ENCODE measurements around the gene ATCAY.
A peak's percentile ranks its signal among the peaks of the same experiment; 100 is the strongest.

Gene ATCAY, protein sequence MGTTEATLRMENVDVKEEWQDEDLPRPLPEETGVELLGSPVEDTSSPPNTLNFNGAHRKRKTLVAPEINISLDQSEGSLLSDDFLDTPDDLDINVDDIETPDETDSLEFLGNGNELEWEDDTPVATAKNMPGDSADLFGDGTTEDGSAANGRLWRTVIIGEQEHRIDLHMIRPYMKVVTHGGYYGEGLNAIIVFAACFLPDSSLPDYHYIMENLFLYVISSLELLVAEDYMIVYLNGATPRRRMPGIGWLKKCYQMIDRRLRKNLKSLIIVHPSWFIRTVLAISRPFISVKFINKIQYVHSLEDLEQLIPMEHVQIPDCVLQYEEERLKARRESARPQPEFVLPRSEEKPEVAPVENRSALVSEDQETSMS

DNA sequence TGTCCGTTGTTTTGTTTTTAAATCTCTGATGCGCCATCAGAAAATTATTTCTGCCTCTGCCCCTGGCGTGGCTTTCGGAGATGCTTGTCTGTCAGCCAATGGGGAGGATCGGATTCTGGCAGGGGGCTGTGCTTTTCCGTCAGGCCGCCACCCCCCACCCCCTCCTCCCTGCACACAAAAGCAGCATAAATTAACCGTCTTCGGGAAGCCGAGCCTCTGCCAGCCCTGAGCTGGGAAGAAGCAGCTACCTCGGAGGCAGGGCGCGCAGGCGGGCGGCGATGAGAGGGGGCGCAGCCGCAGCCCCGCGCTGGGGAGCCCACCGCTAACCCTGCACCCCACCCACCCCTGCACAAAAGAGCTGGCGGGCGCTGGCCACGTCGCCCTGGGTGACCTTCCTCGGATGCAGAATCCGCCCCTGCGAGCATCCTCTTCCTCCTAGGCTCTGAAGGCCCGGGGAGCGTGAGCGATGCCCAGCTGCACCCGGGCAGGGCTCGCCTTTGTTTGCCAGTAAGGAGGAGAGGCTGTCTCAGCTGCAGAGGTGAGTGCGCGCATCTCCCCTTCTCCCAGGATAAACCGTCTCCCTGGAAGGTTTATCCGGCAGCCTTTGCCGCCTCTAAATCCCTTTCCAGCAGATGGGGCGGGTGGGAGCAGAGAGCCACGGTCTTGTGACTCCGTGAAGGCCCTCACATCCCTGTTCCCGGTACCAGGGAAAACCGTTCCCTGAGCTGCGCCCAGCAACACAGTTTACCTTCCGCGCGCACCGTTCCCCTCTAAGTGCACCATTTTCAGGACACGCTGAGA, at the start of gene ATCAY:
TSS of gene ATCAY (plus strand) at position 215 of the 801 bp plus-strand sequence. CDS start 5,083 bp downstream, outside the sequence.
- no peak for DNase-seq

DNA sequence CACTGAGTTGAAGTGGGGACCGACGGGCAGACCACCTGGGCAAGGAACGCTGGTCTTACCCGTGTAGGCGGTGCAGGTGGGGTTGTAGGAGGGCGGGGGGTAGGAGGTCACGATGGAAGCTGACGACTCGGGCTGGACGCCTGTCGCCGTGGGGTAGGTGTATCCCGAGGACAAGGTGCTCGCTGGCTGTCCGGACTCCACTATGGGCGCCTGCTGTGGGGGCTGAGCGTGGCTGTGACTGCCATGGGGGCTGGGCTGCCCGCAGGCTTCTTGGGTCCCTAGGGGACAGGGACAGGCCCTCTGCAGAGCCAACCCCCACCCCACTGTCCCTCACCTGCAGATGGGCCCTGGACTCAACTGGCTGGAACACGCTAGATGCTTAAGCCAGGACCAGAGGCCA, 48.9 kb upstream of the ATCAY start:
- no peak for DNase-seq

DNA sequence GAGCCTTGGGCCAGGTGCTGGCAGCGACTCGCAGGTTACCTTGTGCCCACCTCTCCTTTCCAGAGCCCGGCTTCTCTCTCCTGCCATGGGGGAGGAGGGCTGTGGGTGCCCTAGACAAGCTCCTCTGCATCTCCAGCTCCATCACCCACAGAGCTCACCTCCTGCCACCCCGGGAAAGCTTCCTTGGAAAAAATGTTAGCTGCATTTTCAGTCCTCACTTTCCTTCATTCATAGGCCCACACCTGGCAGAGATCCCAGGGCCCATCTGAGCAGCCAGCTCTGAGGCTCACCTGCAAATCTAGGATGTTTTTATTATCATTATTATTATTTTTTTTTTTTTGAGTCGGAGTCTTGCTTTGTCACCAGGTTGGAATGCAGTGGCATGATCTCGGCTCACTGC, 48.5 kb upstream of the ATCAY start:
- no peak for DNase-seq

DNA sequence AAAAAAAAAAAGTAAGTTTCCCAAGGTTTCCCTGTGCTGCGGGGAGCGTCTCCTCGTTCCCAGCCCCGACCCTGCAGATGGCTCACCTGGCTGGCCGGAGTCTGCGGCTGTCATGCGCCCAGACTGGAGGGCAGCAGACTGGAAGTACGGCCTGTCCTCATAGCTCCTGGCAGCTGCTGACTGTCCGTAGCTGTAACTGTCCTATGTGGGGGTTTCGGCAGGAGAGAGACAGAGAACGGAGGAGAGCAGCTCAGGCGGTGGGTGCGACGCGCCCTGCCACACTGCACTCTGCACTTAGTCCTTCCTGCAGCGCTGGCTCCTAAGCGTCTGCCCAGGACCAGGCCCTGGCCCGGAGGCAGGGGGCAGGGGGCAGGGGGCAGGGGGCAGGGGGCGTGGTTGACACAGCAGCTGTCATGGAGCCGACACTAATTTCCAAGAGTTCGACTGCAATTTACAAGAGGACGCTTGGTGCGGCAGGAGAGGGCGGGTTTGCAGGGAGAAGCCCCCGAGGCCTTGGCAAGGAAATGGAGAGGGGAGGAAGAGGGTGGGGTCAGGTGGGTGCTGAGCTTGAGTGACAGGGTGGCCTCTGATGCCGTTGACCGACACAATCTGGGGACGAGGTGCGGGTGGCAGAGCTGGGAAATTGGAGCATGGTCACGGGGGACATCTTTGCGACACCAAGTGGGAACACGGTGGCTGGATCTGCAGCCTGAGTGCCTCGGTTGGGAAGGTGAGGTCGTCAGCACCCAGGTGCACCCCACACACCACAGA, 46.7 kb upstream of the ATCAY start:
- DNase-seq = no peak

DNA sequence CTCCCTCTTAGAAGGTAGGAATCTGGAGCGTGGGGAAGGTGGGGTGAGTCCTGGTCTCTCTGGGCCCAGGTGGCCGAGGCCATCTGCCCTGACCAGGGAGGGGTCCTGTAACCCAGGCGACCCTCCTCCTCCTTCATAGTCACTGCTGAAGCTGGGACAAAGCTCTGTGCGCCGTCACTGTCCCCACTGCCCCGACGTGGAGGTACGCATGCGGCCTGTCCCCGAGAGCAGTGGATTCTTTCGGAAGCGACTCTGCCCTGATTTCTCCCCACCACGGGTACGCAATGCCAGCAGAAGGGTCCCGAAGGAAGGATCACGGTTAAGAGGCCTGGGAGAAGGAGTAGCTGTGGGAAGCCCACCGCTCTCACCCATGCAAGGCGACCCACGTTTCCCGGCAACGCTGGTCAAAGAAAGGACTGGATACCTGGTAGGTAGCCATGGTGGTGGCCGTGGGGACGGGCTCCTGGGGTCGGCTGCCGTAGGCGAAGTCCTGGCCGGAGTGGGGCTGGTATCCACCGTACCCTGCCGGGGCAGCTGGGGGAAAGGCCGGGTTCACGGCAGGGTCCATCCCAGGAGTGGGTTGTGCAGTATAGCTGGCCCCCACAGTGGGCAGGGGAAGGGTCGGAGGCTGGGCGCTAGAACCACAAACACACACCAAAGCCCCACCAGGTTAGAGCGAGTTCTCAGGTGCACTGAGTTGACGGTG, 46.0 kb upstream of the ATCAY start:
- no peak for DNase-seq

DNA sequence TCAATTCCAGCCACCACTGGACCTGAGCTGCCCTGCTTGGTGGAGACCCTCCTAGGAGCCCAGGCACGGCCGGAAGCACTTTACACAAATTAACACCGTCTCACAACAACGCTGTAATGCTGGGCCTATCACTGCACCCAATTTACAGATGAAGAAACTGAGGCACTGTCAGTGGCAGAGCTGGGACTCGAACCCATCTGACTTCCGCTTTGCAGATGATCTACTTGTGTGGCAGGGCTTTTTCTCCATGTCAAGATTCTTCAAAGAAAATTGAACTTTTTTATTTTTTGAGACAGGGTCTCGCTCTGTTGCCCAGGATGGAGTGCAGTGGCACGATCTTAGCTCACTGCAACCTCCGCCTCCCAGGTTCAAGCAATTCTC, 45.4 kb upstream of the ATCAY start:
- DNase-seq = no peak

DNA sequence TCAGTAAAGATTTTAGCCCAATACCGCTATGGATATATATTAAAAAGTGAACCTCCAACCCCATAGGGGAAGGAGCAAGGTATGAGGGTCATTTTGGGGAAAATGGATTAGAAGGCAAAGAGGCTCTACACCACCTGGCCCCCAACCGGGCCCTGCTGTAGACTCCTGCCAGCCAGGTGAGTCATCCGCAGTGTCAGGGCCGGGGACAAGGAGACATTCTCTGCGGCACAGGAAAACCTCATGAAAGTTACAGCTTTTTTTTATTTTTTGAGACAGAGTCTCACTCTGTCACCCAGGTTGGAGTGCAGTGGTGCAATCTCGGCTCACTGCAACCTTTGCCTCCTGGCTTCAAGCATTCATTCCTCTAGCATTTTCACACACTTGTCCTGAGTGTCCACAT, 43.6 kb upstream of the ATCAY start:
- no peak for DNase-seq

DNA sequence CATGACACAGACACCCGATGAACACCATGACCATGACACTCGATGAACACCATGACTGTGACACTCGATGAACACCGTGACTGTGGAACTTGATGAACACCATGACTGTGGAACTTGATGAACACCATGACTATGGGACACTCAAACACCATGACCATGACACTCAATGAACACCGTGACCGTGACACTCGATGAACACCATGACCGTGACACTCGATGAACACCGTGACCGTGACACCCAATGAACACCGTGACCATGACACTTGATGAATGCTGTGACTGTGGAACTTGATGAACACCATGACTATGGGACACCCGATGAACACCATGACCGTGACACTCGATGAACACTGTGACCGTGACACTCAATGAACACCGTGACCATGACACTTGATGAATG, 43.2 kb upstream of the ATCAY start:
- DNase-seq = no peak

DNA sequence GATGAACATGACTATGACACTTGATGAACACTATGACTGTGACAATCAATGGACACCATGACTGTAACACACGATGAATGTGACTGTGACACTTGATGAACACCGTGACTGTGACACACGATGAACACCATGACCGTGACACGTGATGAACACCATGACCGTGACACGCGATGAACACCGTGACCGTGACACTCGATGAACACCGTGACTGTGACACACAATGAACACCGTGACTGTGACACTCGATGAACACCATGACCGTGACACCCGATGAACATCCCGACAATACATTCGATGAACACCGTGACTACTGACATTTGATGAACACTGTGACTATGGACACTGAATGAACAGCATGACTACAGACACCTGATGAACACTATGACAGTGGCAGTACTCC, 42.6 kb upstream of the ATCAY start:
- DNase-seq = no peak

DNA sequence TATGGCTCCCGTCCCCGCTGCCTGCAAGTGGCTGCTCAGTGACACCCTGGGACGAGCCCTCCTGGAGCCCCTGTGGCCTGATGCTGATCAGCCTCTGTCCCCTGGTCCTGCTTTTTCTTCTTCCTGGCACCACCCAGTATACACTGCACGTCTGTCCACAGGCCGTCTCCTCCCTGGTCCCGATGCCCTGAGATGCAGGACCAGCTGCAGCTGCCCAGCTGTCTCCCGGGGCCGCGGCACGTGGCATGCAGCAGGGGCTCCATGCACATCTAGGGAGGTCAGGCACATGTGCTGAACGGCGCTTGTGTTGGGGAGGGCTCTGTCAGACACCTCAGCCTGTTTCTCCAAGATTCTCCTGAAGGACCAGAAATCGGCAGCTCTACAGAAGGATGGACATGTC, 41.8 kb upstream of the ATCAY start:
- DNase-seq = no peak

DNA sequence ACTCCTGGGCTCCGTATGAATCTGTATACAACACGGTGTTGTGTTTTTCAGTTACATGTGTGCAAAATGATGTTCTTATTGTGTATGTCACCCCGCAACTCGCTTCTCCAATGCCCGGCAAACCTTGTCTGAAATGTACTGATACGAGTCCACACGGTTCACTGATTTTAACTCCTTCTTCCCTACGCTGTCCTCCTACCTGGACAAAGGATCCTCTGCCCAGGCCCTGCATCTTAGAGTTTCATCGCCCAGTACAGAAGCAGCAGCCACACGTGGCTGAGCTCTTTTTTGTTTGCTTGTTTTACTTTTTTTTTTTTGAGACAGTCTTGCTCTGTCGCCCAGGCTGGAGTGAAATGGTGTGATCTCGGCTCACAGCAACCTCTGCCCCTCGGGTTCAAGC, 40.5 kb upstream of the ATCAY start:
- DNase-seq = no peak

DNA sequence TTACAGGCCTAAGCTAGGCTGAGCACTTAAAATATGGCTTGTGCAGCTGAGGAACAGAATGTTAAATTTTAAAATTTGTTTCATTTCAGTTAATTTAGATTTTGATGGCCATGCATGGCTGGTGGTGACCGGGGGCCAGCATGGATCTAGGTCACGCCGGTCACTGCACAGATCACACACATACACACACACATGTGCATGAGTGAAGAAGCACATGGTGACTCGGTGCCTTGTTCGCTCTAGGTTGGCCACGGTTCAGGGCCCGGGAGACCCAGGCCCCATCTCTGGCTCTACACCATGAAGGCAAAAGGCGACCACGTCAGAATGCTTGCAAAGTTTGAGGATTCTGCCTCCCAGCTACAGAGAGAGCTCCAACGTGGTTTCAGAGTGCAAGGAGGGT, 39.7 kb upstream of the ATCAY start:
- no peak for DNase-seq

DNA sequence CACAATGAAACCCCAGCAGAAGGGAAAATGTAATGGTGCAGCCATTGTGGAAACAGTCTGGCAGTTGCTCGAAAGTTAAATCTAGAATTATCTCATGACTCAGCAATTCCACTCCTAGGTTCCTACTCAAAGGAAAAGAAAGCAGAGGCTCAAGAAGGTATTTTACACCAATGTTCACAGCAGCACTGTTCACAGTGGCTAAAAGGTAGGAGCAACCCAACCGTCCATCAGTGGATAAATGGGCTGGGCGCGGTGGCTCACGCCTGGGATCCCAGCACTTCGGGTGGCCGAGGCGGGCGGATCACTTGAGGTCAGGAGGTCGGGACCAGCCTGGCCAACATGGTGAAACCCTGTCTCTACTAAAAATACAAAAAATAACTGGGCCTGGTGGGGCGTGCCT, 37.5 kb upstream of the ATCAY start:
- DNase-seq = no peak

DNA sequence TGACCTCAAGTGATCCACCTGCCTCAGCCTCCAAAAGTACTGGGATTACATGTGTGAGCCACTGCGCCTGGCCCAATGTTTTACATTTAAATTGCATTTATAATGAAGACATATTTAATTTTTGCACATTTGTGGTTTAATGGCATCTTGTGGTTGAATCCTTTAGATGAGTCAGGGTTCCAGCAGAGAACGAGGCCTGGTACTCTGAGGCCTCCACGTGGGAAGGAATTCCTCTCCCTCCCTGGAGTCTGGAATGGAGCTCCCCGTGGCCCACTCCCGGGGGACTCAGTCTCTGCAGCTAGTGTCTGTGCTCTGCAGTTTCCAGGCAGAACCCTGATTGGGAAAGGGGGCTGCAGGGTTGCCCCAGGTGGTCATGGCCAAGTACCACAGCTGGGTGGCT, 35.9 kb upstream of the ATCAY start:
- no peak for DNase-seq

DNA sequence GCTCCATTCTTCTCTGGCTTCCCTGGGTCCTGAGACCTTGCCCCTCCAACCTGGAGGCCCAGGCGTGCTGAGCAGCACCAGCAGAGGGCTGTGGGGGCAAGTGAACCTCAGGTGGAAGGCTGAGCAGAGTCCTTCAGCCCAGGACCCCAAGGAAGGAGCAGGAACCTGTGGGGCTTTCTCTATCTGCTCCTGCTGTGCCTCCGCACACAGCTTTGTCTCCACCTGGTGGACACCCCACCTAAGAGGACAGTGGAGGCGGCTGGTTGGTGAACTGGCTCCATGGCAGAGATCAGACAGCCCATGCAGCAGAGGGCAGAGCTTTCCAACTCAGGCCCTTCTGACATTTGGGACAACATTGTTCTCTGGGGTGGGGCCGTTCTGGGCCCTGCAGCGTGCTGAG, 31.4 kb upstream of the ATCAY start:
- DNase-seq = peak; percentile 50

DNA sequence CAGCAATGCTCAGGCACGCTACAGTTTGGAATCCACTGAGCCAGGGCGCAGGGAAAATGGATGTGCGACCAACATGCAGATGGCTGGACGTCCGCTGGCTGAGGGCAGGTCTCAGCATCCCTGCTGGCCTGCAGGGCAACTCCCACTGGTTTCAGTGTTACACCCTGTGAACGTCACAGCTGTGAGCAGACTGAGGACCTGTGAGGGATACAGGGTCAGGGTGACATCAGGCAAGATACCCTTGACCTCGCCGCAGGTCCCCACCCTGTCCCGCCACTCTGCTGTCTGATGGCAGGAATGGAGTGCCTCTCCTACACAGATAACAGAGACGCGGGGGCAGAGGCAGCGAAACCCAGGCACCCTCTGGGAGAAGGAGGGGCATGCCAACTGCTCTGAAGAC, 30.7 kb upstream of the ATCAY start:
- no peak for DNase-seq

DNA sequence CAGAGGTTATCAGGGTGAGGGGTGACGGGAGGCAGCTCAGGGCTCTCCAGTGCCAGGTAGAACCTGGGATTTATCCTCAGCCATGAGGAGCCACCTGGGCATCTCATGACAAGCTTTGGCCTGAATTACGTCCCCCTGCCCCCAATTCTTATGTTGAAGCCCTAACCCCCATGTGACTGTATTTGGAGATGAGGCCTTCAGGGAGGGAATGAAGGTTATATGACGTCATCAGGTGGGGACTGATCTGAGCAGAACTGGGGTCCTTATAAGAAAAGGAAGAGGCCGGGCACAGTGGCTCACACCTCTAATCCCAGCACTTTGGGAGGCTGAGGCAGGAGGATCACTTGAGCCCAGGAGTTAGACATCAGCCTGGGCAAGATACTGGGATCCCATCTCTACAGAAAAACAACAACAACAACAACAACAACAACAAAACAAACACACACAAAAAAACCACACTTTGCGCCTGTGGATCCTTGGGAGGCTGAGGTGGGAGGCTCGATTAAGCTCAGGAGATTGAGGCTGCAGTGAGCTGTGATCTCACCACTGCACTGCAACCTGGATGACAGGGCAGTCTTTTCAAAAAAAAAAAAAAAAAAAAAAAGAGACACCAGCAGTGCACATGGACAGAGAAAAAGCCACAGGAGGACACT, 30.0 kb upstream of the ATCAY start:
- DNase-seq = no peak

DNA sequence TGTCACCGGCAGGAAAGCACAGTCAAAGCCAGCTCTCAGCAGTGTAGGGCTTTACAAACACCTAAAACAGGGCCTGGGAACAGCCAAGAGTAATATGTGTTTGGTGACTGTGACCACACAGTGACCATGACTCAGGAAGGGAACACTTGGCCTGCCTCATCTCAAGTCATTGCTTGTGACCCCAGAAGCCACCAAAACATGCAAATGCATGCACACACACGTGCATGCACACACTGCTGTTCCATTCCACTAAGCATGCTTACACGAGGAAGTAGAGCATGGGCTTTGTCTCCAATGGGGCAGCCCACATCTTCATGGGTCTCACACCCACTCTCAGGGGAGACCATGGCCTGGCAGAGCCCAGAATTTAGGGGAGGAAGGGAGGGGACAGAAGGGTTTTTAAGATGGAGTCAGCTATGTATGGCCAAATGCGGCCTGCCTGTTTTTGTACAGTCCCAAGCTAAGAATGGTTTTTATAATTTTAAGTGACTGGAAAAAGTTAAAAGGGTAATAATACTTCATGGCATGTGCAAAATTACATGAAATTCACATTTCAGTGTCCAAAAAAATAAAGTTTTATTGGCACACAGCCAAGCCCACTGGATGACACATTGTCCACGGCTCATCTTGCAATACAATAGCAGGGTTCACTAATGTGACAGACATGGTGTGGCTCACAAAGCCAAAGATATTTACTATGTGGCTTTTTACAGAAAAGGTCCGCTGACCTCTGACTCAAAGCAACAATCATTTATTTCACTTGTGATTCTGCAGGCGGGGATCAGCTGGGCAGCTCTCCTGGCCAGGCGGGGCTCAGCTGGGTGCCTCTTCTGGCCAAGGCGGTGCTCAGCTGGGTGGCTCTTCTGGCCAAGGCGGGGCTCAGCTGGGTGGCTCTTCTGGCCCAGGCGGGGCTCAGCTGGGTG, 29.0 kb upstream of the ATCAY start:
- DNase-seq = no peak

DNA sequence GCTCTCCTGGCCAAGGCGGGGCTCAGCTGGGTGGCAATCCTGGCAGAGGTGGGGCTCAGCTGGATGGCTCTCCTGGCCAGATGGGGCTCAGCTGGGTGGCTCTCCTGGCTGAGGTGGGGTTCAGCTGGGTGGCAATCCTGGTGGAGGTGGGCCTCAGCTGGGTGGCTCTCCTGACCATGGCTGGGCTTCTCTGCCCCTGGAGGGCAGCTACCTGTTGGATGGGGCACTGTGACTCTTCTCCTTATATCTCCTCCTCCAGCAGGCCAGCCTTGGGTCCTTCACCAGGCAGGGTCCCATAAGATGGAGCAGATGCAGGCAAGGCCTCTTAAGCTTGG, 28.3 kb upstream of the ATCAY start:
- no peak for DNase-seq

DNA sequence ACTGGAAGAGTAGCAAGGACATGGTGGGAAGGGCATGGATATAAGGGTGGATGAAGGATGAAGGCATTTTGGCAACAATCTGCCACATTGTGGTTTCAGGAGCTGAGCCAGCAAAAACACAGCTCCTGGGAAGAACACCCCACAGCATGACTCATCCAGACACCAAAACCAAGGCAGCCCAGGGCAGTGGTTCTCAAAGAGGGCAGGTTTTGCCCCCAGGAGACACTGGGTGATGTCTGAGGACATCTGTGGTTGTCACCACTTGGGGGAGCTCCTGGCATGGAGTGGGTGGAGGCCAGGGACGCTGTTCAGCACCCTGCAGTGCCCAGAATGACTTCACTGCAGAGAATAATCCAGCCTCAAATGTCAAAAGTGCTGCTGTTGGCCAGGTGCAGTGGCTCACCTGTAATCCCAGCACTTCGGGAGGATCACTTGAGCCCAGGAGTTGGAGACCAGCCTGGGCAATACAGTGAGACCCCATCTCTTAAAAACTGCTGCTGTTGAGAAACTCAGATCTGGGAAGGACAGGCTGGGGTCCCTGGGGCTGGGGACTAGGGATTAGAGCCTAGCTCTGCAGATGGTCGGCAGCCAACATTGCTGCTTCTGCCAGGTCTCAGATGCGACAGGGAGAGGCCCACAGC, 27.8 kb upstream of the ATCAY start:
- peak; percentile 23 for DNase-seq

DNA sequence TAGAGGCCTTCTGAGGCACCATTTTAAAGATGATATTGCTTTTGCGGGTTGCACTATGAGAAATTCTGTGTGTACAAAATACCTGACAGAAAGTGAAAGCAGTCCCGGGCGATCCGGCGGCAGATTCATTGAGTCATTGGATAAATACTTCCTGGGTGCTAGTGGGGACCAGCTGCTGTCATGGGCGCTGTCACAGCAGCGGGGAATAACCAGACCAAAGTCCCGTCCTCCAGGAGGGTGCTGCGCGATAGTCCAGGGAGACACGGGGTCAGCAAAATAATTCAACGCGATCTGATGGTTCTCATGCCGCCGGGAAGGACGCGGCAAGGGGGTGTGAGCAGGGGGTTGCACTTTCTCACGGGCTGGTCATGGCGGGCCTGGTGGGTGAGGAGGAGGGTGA, 25.2 kb upstream of the ATCAY start:
- DNase-seq = no peak

All from activated T-cell treated with anti-CD3 and anti-CD28 coated beads for 4 hours (primary cell).